GM19452 (cell line): ENCODE measurements around the gene TSPAN5.
"Not testable (repeated sequence)": the region's sequence is repeated elsewhere in the genome, so short reads cannot be mapped to it uniquely, and the experiment has no call there.

Source experiments
- ATAC-seq: cut with Tn5 transposase; IDR thresholded peaks from one replicate; pipeline ENCODE4 v1.9.1; 2021; ENCODE audit not compliant: unreplicated experiment

TSPAN5 gene

DNA sequence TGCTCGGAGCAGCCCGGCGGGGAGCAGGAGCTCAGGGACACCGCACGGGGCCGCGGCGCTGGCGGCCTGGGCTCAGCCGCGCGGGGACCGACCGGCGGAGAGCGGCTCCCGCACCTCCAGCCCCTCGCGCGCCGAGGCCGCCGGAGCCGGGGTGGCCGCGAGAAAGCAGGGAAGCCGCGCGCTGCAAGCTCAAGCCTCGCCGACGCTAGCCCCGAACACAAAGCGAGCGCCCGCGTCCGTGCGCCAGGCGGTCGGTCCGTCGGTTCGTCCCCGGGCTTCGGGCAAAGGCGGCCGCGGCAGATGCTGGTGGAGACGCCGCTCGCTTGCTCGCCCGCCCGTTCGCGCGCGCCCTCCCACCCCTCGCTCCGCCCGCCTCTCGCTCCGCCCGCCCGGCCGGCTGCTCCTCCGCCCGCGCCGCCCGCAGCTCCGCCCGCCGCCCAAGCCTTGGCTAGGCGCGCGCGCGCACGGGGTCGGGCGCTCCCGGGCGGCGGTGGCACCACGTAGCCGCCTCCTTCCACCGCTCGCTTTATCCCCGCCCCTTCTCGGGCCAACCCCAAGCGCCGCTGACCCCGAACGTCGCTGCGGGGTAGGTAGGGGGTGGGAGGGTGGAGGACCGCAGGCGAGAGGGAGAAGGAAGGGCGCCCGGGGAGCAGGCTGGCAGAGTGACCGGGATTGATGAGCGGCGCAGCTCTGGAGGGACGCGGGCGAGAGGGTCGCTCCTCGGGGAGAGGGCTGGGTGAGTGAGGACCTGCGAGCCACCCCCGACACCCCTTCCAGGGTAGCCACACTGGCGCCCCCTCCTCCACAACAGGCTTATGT lies at the start of gene TSPAN5:
Gene TSPAN5 (minus strand): TSS at position 325 of the 819 bp plus-strand sequence.
- peak; percentile 67 for ATAC-seq

DNA sequence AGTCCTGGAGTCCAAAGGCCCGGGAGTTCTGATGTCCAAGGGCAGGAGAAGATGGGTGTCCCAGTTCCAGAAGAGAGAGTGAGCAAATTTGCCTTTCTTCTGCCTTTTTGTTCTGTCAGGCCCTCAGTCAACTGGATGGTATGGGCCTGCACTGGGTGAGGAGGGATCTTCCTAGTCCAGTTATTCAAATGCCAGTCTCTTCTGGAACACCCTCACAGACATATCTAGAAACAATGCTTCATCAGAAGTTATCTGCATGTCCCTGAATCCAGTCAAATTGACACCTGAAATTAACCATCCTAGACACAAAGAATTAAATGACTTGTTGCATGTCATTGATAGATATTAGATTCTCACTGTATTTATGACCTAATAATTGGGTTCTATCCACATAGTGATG lies 48.5 kb upstream of the TSPAN5 start:
- no peak for ATAC-seq

DNA sequence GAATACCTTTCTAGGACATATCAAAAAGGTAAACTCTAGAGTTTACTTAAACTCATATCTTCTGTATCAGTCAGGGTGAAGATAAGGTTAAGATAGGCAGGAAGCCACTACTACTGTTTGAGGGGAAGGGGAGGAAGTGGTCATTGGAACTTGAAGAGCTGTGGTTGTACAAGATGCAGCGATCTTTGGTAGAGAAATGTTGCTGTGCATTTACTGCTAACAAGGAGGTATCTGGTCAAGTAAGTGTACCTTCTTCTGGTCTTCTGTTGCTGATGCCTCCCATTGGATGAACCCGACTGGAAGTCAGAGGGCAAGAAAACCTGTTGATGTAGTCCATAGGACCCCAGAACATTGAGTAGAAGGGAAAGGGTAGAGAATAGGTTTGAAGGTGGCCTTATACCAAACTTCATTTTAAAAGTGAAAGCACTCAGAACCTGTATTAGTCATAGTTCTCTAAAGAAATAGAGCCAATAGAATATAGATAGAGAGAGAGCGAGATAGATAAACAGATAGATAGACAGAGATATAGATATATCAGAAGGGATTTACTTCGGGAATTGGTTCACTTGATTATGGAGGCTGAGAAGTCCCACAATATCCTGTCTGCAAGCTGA lies 47.9 kb upstream of the TSPAN5 start:
- ATAC-seq = no peak

DNA sequence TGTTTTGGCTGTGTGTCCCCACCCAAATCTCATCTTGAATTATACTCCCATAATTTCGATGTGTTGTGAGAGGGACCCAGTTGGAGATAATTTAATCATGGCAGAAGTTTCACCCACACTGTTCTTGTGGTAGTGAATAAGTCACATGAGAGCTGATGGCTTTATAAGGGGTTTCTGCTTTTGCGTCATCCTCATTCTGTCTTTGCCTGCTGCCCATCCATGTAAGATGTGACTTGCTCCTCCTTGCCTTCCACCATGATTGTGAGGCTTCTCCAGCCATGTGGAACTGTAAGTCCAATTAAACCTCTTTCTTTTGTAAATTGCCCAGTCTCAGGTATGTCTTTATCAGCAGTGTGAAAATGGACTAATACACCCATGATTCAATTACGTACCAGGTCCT lies 47.2 kb upstream of the TSPAN5 start:
- ATAC-seq = not testable (repeated sequence)

DNA sequence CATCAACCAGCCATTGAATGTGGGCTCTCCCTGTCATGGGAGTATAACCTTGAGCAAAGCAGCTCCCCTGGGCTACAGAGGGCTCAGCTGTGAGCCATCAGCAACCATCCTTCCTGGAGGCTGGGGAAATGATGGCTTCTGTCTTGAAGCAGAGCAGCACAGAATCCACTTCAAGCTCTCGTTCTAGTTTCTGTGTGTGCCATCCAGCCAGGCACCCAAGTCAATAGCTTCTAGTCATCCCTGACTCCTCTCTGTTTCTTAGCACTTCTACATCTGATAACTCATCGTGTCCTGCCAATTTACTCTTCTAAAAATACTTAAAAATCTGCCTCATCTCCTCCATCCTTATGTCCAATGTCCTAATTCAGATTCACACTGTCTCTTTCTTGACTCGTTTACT lies 42.2 kb upstream of the TSPAN5 start:
- no peak for ATAC-seq

DNA sequence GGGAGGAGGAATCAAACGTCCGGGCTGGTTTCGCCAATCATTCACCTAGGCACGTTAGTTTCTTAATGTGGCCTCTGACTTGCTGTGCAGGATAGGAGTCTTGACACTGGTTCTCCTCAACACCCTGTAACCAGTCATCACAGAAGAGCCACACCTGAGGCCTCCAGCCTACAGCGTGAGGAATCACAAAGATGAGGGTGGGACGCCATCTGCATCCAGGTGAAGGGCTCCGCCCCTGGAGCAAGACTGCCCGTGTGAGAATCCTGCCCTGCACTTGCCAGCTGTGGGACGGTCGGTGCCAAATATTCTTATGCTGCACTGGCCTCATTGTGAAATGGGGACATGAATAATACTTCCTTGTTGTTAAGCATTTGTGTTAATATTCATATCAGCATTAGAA lies 35.7 kb upstream of the TSPAN5 start:
- no peak for ATAC-seq

DNA sequence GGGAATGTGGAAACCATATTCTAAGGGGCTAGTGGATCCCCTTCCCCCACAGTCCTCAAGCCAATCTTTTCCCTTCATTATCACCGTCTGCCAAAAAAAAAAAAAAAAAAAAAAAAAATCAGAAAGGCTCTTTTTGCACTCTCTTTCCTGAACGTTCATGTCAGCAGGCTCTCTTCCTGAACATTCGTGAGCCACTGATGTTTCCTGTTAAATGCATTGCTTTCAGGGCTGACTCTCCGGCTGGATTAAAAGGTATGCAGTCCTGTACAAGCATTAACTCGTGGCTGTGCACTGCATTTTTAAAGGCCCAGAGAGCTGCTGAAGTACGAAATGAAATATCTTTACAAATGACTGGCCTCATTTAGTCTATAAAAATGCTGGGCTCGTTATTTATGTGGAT lies 34.0 kb upstream of the TSPAN5 start:
- ATAC-seq = no peak

DNA sequence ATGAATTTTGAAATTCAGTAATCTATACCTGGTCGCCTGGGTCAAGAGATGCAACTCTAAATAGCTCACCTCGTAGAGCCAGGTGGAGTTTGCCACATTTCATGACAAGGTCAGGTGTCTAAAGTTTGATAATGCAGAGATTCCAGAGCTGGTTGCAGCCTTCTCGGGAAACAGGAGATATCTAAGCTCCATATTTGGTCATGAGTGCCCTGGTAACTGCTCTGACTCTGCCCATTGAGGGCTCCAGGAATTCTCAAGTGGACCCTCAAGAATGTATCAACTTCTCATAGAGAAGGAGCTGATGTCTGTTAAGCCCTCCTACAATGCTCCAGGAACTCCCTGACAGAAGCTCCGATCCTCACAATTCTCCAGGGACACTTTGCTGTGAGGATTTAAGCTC lies 33.2 kb upstream of the TSPAN5 start:
- no peak for ATAC-seq

DNA sequence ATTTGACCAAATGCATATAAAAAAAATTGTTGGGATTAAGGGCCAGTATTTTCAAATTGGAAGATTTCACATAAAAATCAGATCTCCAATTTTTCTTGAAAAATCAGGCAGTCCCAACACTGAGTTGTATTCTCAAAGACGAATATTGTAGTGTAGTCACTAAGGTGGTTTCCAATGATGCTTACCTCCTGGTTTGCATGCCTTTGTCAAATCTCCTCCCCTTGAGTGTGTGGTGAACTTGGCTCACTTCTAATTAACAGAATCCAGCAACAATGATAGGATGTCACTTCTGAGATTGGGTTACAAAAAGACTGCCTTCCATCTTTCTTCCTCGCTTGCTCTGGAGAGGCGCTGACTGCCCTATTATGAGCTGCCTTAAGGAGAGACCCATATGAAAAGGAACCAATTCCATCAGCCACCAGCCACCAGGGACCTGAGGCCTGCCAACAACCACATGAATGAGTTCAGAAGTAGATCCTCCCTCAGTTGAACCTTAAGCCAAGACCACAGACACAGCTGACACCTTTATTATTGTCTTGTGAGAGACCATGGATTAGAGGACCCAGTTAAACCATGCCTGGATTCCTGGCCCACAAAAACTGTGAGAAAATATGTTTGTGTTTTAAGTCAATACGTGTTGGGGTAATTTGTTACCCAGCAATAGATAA lies 31.2 kb upstream of the TSPAN5 start:
- ATAC-seq = no peak

DNA sequence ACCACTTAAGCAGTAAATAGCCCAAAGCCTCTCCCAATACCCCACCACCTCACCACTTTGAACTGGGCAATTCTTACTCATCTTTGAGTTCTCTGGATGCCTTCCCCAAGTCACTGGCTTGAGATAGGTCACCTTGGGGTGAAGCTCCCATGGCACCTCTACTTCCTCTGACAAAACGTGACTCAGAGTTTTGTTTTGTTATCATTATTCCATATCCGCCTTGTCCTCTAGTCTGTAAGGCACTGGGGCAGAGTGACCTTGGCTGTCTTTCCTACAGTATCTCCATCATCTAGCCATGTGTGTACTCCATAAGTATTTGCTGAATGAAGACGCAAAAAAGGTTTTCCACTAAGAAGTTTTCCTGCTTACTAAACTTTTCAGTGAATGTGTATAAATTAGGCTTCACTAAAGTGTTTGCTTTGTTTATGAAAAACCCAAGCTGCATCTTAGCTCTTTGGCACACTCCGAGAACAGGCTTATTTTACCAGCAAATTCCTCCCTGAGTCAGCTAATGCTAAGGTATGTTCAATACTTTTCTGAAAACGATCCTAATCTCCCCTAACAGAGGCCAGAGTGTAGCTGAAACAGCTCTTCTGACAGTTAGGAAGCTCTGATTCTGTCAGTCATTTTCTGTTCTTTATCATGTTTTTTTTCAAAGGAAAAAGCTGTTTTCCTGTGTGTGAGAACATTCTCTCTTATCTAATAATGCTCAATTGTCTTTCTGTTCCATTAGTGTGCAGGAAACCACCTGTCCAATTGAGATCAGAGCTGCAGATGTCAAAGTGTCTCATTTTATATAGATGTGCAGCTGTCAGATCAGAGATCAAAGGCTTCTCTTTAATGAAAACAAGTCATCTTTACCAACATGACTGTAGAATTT lies 30.2 kb upstream of the TSPAN5 start:
- ATAC-seq = no peak

DNA sequence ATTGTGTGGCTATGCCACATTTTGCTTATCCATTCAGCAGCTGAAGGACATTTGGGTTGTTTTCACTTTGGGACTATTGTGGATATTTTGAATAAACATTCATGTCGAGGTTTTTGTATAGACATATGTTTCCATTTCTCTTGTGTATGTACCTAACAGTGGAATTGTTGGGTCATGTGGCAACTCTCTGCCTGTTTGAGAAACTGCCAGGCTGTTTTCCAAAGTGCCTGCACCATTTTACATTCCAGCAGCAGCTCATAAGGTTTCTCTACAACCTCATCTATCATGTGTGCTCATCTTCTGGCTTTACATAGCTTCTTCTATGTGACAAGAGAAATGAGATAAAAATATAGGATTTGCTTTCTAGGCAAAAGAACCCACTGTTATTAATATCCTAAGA lies 29.5 kb upstream of the TSPAN5 start:
- ATAC-seq = no peak

DNA sequence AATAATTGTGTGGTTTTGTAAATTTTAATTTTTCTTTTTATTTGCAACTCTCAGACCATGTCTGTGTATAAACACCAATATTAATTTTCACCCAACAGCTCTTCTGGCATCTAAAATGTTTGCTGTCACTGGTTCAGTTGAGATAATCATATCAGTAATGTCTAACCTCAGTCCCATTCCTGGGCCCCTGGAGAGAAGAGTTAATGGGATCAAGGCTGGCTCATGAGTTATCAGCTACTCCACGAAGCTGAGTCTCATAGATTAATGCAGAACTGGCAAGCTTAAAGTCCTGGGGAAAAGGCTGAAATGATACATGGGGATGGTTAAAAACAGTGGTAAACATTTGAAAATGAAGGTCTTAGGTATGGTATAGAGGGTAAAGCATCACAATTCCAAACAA lies 28.4 kb upstream of the TSPAN5 start:
- no peak for ATAC-seq

DNA sequence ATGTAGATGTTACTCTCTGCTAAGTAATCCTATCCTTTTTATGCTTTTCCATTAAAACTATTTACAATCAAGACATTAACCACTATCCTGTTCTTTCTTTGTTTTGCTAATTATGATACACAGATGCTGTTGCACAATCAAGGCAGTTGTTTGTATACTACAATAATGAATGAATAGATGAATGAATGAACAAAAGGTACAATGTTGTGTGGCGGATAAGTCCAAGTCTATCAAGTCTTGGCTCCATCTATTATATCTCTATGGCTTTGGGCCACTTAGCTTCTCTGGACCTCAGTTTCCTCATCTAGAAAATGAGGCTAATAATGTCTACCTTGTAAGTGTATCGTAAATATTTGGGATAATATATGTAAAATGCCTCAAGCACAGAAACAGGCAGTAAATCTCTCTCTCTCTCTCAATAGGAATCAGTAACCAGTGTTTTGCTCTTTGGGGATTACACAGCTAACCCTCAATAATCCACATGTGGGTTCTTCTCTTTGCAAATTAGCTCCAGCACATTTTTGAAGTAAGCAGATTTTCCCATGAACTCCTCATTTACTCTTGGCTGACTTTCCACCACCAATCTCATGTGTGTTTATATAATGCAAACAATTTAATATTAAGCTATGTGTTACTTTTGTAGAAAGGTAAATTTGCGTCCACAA lies 27.8 kb upstream of the TSPAN5 start:
- ATAC-seq = no peak

DNA sequence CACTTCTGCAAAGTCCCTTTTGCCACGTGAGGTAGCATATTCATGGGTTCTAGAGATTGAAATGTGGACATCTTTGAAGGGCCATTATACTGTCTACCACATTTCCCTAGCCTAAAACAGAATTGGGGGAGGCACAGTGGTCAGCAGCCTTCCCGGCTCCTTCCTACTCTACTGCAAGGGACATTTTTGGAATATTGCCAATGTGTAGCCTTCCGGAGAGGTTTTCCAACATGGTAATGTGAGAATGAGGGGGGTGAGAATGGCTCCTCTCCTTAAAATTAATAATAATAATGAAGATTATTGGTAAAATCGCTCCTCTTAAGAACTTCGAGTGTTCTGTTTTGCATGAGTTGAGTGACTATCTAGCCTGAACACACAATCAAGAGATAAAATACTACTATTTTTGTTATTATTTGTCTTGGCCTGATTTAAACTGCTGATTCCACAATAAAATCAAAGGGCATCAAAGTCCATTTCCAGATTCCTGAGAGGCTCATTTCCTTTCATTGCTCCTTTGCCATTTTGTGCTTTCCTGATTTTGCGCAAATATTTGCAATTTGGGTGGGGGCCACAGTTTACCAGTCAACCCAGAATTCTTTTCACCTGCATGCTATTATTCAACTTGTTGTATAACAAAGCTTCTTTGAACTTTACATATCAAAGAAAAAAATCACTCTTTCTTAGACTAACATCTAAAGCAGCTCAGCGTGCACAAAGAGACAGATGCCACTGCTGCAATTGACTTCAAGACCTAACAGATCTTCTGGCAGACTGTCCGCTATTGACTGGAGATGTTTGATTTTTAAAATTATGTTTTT lies 27.0 kb upstream of the TSPAN5 start:
- ATAC-seq = no peak

DNA sequence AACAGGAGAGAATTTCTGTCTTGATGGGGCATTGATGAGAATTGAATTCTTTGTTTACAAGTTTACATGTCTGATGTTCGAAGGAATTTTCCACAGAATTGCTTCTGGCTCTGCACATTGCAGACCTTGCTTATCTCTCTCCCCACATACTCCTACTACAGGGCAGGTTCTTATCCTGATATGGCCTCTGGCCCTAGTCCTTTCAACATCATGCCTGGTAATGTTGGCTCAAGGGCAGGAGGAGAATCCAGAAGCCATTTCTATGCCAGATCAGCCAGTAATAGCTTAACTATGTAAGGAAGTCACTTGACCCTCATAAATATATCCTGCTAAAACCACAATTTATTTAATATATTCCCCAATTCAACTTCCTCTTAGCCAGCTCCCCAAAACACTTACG lies 24.3 kb upstream of the TSPAN5 start:
- ATAC-seq = no peak

DNA sequence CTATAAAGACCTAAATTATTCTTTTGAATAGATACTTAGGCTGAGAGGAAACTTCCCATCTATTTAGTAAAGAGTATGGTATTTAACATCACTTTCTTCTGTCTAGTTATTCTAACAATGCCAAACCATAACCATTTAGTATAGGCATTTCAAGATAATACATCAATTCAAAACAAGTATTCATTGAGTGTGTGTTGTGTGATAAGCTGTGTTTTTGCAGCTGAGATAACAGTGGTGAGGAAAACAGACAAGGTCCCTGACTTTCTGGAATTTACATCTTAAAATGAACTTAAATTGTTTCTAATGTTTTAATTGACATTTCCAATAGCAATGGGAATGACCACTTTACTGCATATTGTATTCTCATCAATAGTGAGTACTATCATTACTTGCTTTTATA lies 22.4 kb upstream of the TSPAN5 start:
- no peak for ATAC-seq

DNA sequence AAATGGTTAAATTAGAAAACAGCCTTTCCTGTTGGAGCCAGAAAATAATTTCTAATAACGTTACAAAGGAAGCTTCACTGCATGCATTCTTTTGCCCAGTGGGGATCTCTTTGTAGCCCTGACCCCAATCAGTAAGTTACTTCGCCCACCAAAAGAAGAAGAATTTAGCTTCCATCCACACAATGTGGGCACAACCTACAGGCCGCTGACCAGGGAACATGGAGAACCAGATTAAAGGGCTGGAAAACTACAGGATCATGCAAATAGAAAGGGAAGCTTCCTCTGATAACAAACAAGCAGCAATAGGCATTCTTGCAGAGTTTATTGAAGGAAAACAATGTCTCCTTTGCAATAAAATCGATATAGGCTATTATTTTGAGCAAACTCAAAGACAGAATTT lies 21.3 kb upstream of the TSPAN5 start:
- ATAC-seq = no peak

DNA sequence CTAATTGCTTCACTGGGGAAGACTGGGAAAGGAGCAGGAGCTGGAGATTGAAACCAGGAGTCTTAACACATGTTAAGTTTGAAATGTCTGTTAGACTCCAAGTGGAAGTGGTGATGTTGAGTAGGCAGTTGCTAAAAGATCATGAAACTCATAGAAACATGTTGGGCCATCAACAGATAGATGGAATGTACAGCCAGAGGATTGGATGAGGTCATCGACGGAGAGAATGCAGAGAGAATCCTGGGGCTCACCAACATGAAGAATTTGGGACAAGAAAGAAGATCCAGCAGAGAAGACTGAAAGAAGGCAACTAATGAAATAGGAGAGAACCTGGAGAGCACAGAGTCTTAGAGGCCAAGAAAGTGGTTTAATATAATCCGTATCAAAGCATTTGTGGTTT lies 19.4 kb upstream of the TSPAN5 start:
- ATAC-seq = no peak

DNA sequence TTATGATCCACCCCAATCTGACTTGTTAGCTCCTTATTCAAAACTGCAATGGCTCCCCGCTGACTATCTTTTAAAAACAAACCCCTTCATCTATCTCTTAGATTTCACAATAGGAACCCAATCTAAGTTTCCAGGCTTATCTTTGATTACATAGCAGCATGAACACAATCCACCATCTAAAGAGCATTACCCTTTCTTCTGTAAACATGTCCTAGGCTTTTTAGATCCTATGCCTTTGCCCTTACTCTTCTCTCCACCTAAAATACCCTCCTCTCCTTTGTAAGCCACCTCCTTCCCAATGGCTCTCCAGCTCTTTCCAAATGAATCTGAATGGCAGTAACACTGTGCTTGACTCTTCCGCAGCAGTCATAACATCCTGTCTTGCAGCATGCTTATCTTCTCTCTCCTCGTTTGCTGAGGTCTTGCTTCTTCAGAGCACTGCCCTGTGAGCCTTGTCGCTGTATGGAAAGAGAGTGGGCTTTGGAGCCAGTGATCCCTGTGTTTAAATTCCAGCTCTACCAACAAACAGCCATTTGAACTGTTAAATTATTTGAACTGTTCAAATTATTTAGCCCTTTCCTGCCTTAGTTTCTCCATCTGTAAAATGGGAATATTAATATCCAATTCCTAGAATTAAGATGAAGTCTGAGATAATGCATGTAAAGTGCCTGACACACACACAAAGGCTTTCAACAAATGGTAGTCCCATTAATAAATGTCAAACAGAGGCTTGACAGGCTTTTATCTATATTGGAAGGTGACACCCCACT lies 16.2 kb upstream of the TSPAN5 start:
- no peak for ATAC-seq
